Measurements from ENCODE around the gene DNAJB9. TPM values are rescaled to one million over a fixed set of nuclear protein-coding genes. Genes with fewer than 3 reads are reported as not detected.

Gene DNAJB9
- total RNA-seq, 4 donors from 2014 or later, result 24.2 to 96.6 (median 67.8) TPM

DNA sequence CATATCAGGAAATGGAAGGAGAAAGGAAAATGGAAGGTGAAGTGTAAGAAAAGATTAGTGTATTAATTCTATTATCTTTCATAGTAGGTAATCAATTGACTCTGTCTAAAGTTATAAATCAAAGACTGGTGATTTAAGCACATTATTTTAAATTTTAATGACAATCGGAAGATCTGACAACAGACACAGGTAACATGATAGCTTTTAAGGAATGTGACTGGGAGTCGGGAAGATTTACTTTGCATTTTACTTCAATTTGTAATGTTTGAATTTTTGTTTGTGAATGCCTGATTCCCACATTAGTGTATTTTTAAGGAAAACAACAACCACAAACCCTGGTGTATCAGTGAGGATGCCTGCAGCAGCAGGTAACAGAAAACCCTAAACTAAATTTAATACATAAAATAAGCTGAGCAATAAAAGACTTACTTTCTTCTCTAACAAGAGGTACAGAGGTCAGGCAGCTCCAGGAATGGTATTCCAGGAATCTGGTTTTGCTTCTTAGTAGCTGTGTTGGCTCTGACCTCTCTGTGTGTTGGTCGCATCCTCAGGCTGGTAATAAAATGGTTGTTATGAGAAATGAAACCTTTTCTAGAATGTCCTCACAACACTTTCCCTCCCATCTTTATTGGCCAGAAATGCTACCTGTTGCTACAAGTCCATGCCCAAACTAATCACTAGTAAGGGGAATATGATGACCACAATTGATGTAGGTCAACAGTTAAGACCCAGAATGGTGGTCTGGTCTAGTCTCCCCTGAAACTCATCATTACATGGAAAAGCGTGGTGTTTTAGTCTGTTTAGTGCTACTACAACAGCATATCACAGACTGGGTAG is 12.2 kb downstream of the DNAJB9 start:
- TF ChIP-seq POLR2A (IDR thresholded peaks at IDR 0.05), result no peak
- no peak for TF ChIP-seq CTCF (IDR thresholded peaks at IDR 0.05 in 4 of 5, conservative IDR thresholded peaks at IDR 0.05 in 1 of 5)

GRCh38 chr7:108584211-108584610 is 14.5 kb downstream of the DNAJB9 start:
- in situ Hi-C loops (cut with MboI; ENCODE audit: low sequenced_read_pairs in 4 of 4), result no loop called here
- Histone ChIP-seq H3K36me3 (peaks cover 0 to 13% of the 10 kb centered on the region in 2 donors), H3K4me3 (no peak overlapping the region), H3K27ac (no peak overlapping the region), H3K27me3 (no peaks in the 10 kb centered on the region), H3K9me3 (no peaks in the 10 kb centered on the region), H3K4me1 (no peaks in the 10 kb centered on the region)
- no peak for ATAC-seq
- intact Hi-C loops (cut with DNase I; ENCODE audit: low total_unique reads), result no loop called here
- DNase-seq, result no peak
- TF ChIP-seq CTCF (IDR thresholded peaks at IDR 0.05 in 4 of 5, conservative IDR thresholded peaks at IDR 0.05 in 1 of 5) (no peak), POLR2A (IDR thresholded peaks at IDR 0.05) (no peak)

More for the DNA sequence above, 12.2 kb downstream of the DNAJB9 start:
- no peak for DNase-seq
- no peak overlapping the region for H3K4me3 ChIP-seq
- in situ Hi-C loops (cut with MboI; ENCODE audit: low sequenced_read_pairs in 4 of 4), result no loop called here
- intact Hi-C loops (cut with DNase I; ENCODE audit: low total_unique reads), result no loop called here
- no peaks in the 10 kb centered on the region for H3K9me3 ChIP-seq
- no peak overlapping the region for H3K27ac ChIP-seq
- no peaks in the 10 kb centered on the region for H3K27me3 ChIP-seq
- H3K4me1 ChIP-seq, result no peaks in the 10 kb centered on the region
- peaks cover 0 to 18% of the 10 kb centered on the region in 2 donors for H3K36me3 ChIP-seq
- no peak for ATAC-seq

DNA sequence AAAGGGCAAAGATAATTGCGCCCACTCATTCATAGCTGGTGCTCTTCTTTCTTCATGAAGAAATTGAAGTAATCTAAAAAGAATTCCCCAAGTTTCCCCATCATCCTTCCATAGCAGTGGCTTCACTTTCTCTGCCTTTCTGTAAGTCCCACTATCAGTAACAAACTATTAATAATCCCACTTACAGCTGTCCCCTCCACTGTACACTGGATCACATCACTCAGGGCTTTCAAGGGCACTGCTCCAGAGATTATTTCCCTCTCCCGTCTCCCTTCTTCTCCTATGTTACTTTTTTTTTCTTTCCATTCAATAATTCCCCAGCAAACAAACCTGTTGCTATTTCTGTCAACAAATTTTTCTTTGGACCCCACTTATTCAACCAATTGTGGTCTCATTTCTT is 16.2 kb downstream of the DNAJB9 start:
- no peak for TF ChIP-seq CTCF (IDR thresholded peaks at IDR 0.05 in 4 of 5, conservative IDR thresholded peaks at IDR 0.05 in 1 of 5)
- no peak for TF ChIP-seq POLR2A (IDR thresholded peaks at IDR 0.05)
- Histone ChIP-seq H3K9me3 (no peaks in the 10 kb centered on the region), H3K4me1 (no peaks in the 10 kb centered on the region), H3K4me3 (no peak overlapping the region), H3K27ac (no peak overlapping the region), H3K27me3 (no peaks in the 10 kb centered on the region), H3K36me3 (no peaks in the 10 kb centered on the region)
- no peak for ATAC-seq
- in situ Hi-C loops (cut with MboI; ENCODE audit: low sequenced_read_pairs in 4 of 4), result no loop called here
- no peak for DNase-seq
- intact Hi-C loops (cut with DNase I; ENCODE audit: low total_unique reads), result no loop called here

DNA sequence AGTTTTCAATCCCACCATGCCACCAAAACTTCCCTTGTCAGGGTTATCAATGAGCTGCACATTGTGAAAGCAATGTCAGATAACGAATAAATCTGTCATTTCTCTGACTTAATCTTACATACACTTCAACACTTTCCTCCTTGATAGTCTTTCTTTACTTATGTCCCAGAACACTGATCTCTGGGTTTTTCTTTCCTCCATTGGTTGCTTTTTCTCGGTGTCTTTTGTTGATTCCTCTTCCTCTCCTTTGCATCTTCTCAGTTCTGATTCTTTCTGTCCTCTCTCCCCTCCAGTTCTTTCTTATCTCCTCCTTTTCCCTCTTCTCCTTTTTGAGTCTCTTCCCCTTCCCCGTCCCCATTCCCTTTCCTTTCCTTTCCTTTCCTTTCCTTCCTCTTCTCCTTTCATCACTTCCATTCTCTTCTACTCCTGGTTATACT is 16.6 kb downstream of the DNAJB9 start:
- Histone ChIP-seq H3K27me3 (no peaks in the 10 kb centered on the region), H3K27ac (no peak overlapping the region), H3K36me3 (no peaks in the 10 kb centered on the region), H3K4me1 (no peaks in the 10 kb centered on the region), H3K9me3 (no peaks in the 10 kb centered on the region), H3K4me3 (no peak overlapping the region)
- TF ChIP-seq POLR2A (IDR thresholded peaks at IDR 0.05) (no peak), CTCF (IDR thresholded peaks at IDR 0.05 in 4 of 5, conservative IDR thresholded peaks at IDR 0.05 in 1 of 5) (no peak)
- ATAC-seq, result no peak
- intact Hi-C loops (cut with DNase I; ENCODE audit: low total_unique reads), result no loop called here
- no peak for DNase-seq
- in situ Hi-C loops (cut with MboI; ENCODE audit: low sequenced_read_pairs in 4 of 4), result no loop called here

All from gastrocnemius medialis (tissue), 4 donors.